Measurements from ENCODE around the gene UVRAG.

GRCh38 chr11:75954039-75954438, 139.0 kb downstream of the UVRAG start:
- TF ChIP-seq CTCF (conservative IDR thresholded peaks at IDR 0.05; ENCODE audit: low read depth, low read length) (no peak), EZH2 (IDR thresholded peaks at IDR 0.05; ENCODE audit: low read length, unreplicated experiment) (no peak)

All from PC-3 (cell line).